HG02885 (cell line): Measurements from ENCODE around the gene CCP110.
"Not testable (repeated sequence)": the region's sequence is repeated elsewhere in the genome, so short reads cannot be mapped to it uniquely, and the experiment has no call there.

Source experiments
- ATAC-seq: cut with Tn5 transposase; IDR thresholded peaks from one replicate; pipeline ENCODE4 v1.9.1; 2021; ENCODE audit warnings: mild to moderate bottlenecking; ENCODE audit not compliant: unreplicated experiment, poor library complexity

Gene CCP110

GRCh38 chr16:19540241-19540970 is 16.7 kb downstream of the CCP110 start:
- no peak for ATAC-seq

- no peak for ATAC-seq
Observed at GRCh38 chr16:19542138-19542821, 18.5 kb downstream of the CCP110 start.

- ATAC-seq: not testable (repeated sequence)
Observed at GRCh38 chr16:19543278-19543996, 19.7 kb downstream of the CCP110 start.

GRCh38 chr16:19548144-19548543 is 24.4 kb downstream of the CCP110 start:
- no peak for ATAC-seq

- no peak for ATAC-seq
Observed at GRCh38 chr16:19549673-19550072, 25.9 kb downstream of the CCP110 start.

GRCh38 chr16:19555186-19555937 is 31.6 kb downstream of the CCP110 start, which contains the start of gene VPS35L:
Gene VPS35L, plus strand, starts transcription at chr16:19555703. Its CDS starts 27 bp downstream, at chr16:19555730.
- peak; percentile 96 for ATAC-seq

- no peak for ATAC-seq
Observed at GRCh38 chr16:19555938-19556771, 32.4 kb downstream of the CCP110 start.

GRCh38 chr16:19559242-19559910 is 35.6 kb downstream of the CCP110 start:
- no peak for ATAC-seq

GRCh38 chr16:19560078-19560477 is 36.3 kb downstream of the CCP110 start:
- no peak for ATAC-seq

- no peak for ATAC-seq
Observed at GRCh38 chr16:19563377-19563776, 39.6 kb downstream of the CCP110 start.

GRCh38 chr16:19566362-19566761 is 42.6 kb downstream of the CCP110 start:
- ATAC-seq: no peak

- no peak for ATAC-seq
Observed at GRCh38 chr16:19567560-19567959, 43.8 kb downstream of the CCP110 start.

- no peak for ATAC-seq
Observed at GRCh38 chr16:19573997-19574396, 50.3 kb downstream of the CCP110 start.

GRCh38 chr16:19574615-19575014 is 50.9 kb downstream of the CCP110 start:
- ATAC-seq: no peak

- no peak for ATAC-seq
Observed at GRCh38 chr16:19578378-19578971, 54.7 kb downstream of the CCP110 start.

- ATAC-seq: no peak
Observed at GRCh38 chr16:19582050-19582831, 58.5 kb downstream of the CCP110 start.

GRCh38 chr16:19583665-19584300 is 60.0 kb downstream of the CCP110 start:
- no peak for ATAC-seq
